ENCODE data around the gene XPNPEP3.
A peak's percentile ranks its signal among the peaks of the same experiment; 100 is the strongest.
"Not testable (repeated sequence)": the region's sequence is repeated elsewhere in the genome, so short reads cannot be mapped to it uniquely, and the experiment has no call there.

XPNPEP3 gene

DNA sequence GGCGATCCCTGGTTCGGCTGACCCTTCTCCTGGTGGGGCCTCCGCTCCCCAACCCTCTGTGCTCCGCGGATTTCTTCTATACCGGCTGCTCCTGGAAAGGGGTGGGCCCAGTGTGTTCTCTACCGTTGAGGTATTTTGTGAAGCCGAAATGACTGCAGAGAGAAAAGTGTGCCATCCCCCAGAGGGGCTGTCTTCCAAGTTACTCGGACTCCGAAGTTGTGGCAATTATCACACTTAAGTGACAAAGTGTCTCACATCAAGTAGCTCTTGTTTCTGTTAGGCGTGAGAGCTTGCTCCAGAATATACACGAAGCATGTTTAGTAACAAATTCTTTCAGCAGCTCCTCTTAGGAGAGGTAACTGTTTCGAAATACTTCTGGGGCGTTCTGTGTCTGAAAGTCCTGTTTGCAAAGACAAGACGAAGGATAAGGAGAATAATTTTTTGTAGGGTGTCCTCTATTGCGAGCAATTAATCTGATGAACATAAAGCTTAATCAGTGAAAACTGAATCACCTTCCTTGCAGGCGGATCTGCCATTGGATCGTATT is 434 bp downstream of the XPNPEP3 start:
- DNase-seq: no peak

GRCh38 chr22:40862013-40862412 is 5.1 kb downstream of the XPNPEP3 start, which contains the start of gene DNAJB7:
DNAJB7 (minus strand) TSS chr22:40862113; CDS start chr22:40861994, 119 bp downstream.
- no peak for DNase-seq

DNA sequence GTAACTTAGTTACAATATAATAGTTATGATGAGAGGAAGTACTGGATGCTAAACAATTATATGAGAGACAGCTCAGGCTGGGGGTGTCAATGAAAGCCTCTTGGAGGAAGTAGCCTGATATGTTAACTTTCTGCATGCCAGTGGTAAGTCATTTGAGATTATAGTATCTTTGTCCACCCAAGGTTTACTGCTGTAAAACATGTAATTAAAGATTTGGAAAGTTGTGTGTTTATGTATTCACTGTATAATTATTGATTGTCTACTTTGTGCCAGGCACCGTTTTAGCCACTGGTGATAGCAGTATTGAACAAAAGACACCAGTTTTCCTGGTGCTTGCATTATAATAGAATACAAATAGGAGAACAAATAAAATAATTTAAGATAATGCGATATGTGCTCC is 5.6 kb downstream of the XPNPEP3 start:
- DNase-seq: no peak

GRCh38 chr22:40867109-40867508 is 10.2 kb downstream of the XPNPEP3 start:
- no peak for DNase-seq

DNA sequence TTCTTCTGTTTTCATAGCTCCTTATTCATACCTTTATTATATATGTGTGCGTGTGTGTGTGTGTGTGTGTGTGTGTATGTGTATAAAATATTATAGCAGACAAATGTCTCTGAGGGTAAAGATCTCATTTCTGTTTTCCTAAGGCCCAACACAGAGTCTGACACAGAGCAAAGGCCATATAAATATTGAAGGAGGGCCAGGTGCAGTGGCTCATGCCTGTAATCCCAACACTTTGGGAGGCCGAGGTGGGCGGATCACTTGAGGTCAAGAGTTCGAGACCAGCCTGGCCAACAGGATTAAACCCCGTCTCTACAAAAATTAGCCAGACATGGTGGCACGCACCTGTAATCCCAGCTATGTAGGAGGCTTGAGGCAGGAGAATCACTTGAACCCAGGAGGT is 11.4 kb downstream of the XPNPEP3 start:
- DNase-seq: not testable (repeated sequence)

DNA sequence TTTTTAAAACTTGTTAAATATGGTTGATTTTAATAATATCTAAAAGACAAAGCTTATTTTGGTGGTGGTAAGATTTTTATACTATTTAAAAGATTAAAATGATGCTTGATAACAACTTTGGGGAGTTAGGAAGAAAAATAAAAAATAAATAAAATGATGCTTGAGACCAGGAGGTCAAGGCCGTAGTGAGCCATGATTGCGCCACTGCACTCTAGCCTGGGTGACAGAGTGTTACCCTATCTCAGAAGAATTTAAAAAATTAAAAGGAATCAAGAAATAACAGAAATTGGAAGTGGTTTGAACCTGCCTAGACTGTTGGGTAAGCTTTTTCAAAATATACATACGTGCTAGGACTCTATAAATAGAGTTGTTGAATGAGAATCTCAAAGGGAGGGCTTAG is 17.1 kb downstream of the XPNPEP3 start:
- no peak for DNase-seq

DNA sequence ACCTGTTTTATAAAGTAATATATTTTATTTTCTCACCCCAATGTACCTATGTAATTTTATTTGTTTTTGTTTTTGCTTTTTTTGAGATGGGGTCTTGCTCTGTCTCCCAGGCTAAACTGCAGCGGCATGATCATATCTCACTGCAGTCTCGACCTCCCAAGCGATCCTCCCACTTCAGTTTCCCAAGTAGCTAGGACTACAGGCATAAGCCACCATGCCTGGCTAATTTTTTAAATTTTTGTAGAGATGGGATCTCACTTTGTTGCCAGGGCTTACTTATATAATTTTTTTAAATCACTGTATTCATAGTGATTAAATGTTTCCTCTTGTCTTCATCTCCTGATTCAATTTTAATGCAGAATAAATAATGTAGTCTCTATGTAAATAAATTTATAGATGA is 18.2 kb downstream of the XPNPEP3 start:
- no peak for DNase-seq

- no peak for DNase-seq
Observed at GRCh38 chr22:40876907-40877306, 20.0 kb downstream of the XPNPEP3 start.

DNA sequence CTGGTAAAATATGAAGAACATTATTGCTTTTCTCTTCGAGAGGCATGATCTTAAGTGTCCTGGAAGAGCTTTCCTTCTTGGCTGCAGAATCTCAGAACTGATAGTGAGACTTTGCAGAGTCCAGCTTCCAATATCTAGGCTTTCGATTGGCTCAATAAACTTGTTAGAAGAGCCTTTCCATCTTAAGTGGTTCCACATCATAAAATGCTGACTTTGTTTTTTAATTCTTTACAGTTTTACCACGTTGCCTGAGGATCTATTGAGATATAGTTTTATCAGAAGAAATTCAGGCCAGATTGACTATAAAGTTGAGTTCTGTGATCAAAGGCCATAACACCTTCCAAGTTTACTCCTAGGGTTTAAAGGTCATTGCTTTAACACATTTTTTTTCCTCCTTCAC is 20.5 kb downstream of the XPNPEP3 start:
- DNase-seq: no peak

- no peak for DNase-seq
Observed at GRCh38 chr22:40878922-40879321, 22.0 kb downstream of the XPNPEP3 start.

GRCh38 chr22:40889116-40889515 is 32.2 kb downstream of the XPNPEP3 start:
- DNase-seq: no peak

DNA sequence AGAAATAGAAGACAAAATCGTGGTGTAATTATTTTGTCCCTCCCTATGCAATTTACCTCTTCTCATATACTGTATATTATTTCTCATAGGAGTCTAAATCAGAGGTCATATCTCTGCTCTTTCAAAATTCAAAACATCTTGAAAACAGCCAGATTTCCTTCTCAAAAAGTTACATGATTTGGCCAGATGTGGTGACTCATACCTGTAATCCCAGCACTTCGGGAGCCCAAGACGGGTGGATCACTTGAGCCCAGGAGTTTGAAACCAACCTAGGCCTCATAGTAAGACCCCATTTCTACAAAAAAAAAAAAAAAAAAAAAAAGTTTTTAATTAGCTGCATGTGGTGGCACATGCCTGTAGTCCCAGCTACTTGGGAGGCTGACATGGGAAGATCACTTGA is 33.9 kb downstream of the XPNPEP3 start:
- no peak for DNase-seq

GRCh38 chr22:40894417-40894816 is 37.5 kb downstream of the XPNPEP3 start:
- no peak for DNase-seq

GRCh38 chr22:40898850-40899357 is 42.0 kb downstream of the XPNPEP3 start:
- peak; percentile 3 for DNase-seq

DNA sequence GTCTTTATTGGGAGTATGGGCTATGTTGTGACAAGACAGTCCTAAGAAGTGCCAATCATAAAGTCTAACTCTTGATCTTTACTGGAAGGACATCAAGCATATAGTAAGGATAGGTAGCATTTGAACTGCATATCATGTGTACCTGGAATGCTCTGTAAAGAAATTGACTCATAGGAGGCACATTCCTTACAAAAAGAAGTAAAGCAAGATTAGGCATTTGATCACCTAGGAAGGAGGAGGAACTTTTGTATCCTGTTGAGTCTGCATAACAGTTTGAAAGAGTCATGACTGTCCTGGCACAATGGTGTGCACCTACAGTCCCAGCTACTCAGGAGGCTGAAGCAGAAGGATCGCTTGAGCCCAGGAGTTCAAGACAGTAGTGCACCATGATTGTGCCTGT is 47.2 kb downstream of the XPNPEP3 start:
- no peak for DNase-seq

GRCh38 chr22:40908895-40909294 is 51.9 kb downstream of the XPNPEP3 start:
- no peak for DNase-seq

- no peak for DNase-seq
Observed at GRCh38 chr22:40911772-40912171, 54.8 kb downstream of the XPNPEP3 start.

DNA sequence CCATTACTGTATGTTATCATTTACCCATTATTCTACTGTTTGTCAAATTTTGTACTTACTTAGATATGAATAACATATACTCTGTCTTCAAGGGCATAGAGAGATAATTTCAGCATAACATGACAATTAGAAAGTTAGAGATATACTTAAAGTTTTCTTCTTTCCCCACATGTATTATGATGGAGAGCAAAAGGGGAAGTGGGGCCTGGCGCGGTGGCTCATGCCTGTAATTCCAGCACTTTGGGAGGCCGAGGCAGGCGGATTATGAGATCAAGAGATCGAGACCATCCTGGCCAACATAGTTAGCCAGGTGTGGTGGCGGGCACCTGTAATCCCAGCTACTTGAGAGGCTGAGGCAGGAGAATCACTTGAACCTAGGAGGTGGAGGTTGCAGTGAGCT is 56.0 kb downstream of the XPNPEP3 start:
- DNase-seq: not testable (repeated sequence)

- no peak for DNase-seq
Observed at GRCh38 chr22:40919446-40919845, 62.5 kb downstream of the XPNPEP3 start.

GRCh38 chr22:40920526-40920925 is 63.6 kb downstream of the XPNPEP3 start:
- DNase-seq: no peak

DNA sequence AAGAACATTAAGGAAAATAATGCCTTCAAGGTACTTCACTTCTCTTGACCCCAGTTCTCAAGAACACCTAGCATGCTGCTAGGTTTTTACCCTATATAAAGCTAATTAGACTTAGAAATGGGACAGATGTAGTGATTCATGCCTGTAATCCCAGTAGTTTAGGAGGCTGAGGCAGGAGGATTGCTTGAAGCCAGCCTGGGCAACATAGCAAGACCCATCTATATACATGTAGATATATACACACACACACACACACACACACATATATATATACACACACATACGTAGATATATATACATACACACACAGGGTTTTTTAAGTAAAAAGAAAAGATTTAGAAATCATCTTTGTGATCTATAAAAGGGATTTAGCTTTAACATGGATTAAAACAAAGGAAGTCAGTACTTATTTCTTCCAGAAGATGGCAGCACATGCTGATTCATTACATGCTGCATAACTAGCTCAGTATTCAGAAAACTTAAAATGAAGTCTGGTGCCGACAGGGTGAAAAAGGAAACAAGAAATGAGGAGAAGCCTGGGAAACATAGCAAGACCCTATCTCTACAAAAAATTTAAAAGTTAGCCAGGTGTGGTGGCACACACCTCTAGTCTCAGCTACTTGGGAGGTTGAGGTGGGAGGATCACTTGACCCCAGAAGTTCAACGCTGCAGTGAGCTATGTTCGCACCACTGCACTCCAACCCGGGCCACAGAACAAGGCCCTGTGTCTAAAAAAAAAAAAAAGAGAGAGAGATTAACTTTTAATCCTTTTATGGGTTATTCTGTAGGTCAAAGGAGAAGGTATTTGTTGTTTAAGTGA is 65.7 kb downstream of the XPNPEP3 start:
- DNase-seq: peak; percentile 20

- no peak for DNase-seq
Observed at GRCh38 chr22:40928657-40929056, 71.7 kb downstream of the XPNPEP3 start.

GRCh38 chr22:40932396-40932795 is 75.4 kb downstream of the XPNPEP3 start:
- no peak for DNase-seq

GRCh38 chr22:40939202-40939601 is 82.3 kb downstream of the XPNPEP3 start:
- DNase-seq: no peak

All from CD4-positive, alpha-beta T cell treated with Interleukin-6 for 4 hours (primary cell).